Lung (tissue), 12 donors: ENCODE results near the gene CBFA2T2. TPM values are rescaled to one million over a fixed set of nuclear protein-coding genes. Genes with fewer than 3 reads are reported as not detected.

Experiments used
- ATAC-seq: fragments of 200-7000 bp; cut with Tn5 transposase; one replicate; pipeline ENCODE4 v1.9.1; 2020; ENCODE audit warnings: moderate number of reproducible peaks; ENCODE audit not compliant: insufficient read depth, low FRiP score
- DNase-seq, 3 donors: peaks; one replicate each; pipeline ENCODE4 v3.0.0-alpha.2; 2013 to 2017
- H3K27ac ChIP-seq, 2 donors: one replicate each; pipeline ENCODE4 v1.5.1; 2013; ENCODE audit warnings: mild to moderate bottlenecking in 2 of 2, moderate library complexity in 2 of 2, control low read depth in 1 of 2, inconsistent platforms in 1 of 2, low read depth in 1 of 2, low read length in 1 of 2
- H3K27me3 ChIP-seq, 3 donors: one replicate each; pipeline ENCODE4 v1.5.1; 2013; ENCODE audit warnings: low read length in 2 of 3; ENCODE audit not compliant: control insufficient read depth in 3 of 3, insufficient read depth in 3 of 3
- H3K36me3 ChIP-seq, 4 donors: one replicate each; pipeline ENCODE4 v1.5.1; 2013; ENCODE audit warnings: low read length in 4 of 4, mild to moderate bottlenecking in 1 of 4, moderate library complexity in 1 of 4; ENCODE audit not compliant: control insufficient read depth in 4 of 4, insufficient read depth in 4 of 4
- H3K4me1 ChIP-seq, 5 donors: one replicate each; pipeline ENCODE4 v1.5.1; 2013; ENCODE audit warnings: low read length in 5 of 5, mild to moderate bottlenecking in 2 of 5, moderate library complexity in 1 of 5; ENCODE audit not compliant: control insufficient read depth in 5 of 5, insufficient read depth in 5 of 5
- H3K4me3 ChIP-seq: one replicate; pipeline ENCODE4 v1.5.1; 2013; ENCODE audit warnings: mild to moderate bottlenecking, control low read depth, moderate library complexity
- H3K9ac ChIP-seq, 2 donors: one replicate each; pipeline ENCODE4 v1.5.1; 2013; ENCODE audit warnings: low read length in 2 of 2, control low read depth in 1 of 2; ENCODE audit not compliant: insufficient read depth in 1 of 2
- H3K9me3 ChIP-seq, 4 donors: one replicate each; pipeline ENCODE4 v1.5.1; 2013; ENCODE audit warnings: low read length in 3 of 4, mild to moderate bottlenecking in 1 of 4, moderate library complexity in 1 of 4; ENCODE audit not compliant: control insufficient read depth in 4 of 4, insufficient read depth in 3 of 4
- WGBS, 2 donors: extraction: QIAGEN DNeasy Blood & Tissue Kit; methylation state at CpG; one replicate each; pipeline ENCODE4 v1.1.7; 2013; 5-methylcytosine and 5-hydroxymethylcytosine counted together
- polyA plus RNA-seq, 2 donors: library from polyadenylated mRNA; stranded (reverse); fragments of 200-250 nt; gene quantifications; one replicate each; pipeline ENCODE4 v1.2.1, GENCODE V29; 2013
- total RNA-seq, 2 donors: library from RNA; depleted of rRNA in 1 of 2; stranded (reverse); fragments of >200 nt in 1 of 2; gene quantifications; one replicate each; pipeline ENCODE4 v1.2.1, GENCODE V29; 2014 to 2021
- TF ChIP-seq, protein P1 (sequence below): IDR thresholded peaks from 2 replicates; pipeline ENCODE4 v1.5.1; 2012; ENCODE audit warnings: mild to moderate bottlenecking; ENCODE audit errors: control extremely low read depth, extremely low read depth
- donor health status: control.
- donor health status: control.
- donor health status: Bipolar disorder and iron deficiency.
- donor health status: healthy.
- donor health status: DM: yes; HTN: yes; CAD: no.

The CBFA2T2 gene
- total and polyA plus RNA-seq, 4 donors: 5.1 to 19.1 (median 8.2) TPM

DNA sequence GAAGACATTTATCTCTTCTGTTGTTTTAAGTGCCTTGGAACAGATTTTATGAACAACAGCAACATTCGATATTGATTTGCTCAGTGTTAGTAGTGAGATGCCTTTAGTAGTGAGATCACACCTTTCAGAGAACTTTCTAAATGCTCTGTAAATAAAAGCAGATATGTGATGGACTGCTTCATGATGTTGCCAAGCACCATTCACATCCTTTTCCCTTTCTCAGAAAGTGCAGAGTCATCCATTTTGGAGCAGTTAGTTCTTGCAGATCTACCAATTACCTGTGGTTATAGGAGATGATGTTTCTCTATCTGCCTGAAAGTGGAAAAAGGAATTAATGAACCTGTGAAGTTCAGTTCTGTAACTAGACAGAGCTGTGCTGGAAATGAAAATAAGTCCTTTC lies 27.0 kb downstream of the CBFA2T2 start:
- ATAC-seq: no peak

DNA sequence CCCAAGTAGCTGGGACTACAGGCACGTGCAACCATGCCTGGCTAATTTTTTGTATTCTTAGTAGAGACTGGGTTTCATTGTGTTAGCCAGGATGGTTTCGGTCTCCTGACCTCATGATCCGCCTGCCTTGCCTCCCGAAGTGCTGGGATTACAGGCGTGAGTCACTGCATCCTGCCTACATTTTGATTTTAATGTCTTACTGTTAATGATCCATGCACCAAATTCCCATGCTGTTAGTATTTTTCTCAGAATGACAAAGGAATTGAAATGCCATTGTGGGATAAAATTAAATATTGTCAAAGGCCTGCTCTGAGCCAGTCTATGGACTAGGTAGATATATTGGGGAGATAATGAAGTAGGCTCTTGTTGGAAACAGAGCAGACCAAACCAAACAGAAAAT lies 28.2 kb downstream of the CBFA2T2 start:
- TF ChIP-seq, protein P1, sequence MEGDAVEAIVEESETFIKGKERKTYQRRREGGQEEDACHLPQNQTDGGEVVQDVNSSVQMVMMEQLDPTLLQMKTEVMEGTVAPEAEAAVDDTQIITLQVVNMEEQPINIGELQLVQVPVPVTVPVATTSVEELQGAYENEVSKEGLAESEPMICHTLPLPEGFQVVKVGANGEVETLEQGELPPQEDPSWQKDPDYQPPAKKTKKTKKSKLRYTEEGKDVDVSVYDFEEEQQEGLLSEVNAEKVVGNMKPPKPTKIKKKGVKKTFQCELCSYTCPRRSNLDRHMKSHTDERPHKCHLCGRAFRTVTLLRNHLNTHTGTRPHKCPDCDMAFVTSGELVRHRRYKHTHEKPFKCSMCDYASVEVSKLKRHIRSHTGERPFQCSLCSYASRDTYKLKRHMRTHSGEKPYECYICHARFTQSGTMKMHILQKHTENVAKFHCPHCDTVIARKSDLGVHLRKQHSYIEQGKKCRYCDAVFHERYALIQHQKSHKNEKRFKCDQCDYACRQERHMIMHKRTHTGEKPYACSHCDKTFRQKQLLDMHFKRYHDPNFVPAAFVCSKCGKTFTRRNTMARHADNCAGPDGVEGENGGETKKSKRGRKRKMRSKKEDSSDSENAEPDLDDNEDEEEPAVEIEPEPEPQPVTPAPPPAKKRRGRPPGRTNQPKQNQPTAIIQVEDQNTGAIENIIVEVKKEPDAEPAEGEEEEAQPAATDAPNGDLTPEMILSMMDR: no peak
- DNase-seq: no peak
- Histone ChIP-seq H3K9ac (no peak overlapping the region), H3K27me3 (no peaks in the 10 kb centered on the region), H3K4me1 (peaks cover 0 to 11% (median 0%) of the 10 kb centered on the region in 5 donors), H3K9me3 (no peaks in the 10 kb centered on the region), H3K27ac (no peak overlapping the region), H3K4me3 (no peak overlapping the region), H3K36me3 (no peaks in the 10 kb centered on the region)
- WGBS, 2 donors: 88 to 94% methylated on average over 5 of the region's 5 CpGs
- ATAC-seq: no peak

More for the DNA sequence above, 27.0 kb downstream of the CBFA2T2 start:
- 33 to 55% methylated on average over 1 of the region's 1 CpG for WGBS, 2 donors
- H3K9ac ChIP-seq: no peak overlapping the region
- no peak overlapping the region for H3K27ac ChIP-seq
- no peaks in the 10 kb centered on the region for H3K9me3 ChIP-seq
- H3K27me3 ChIP-seq: no peaks in the 10 kb centered on the region
- H3K36me3 ChIP-seq: no peaks in the 10 kb centered on the region
- DNase-seq: no peak
- no peak overlapping the region for H3K4me3 ChIP-seq
- H3K4me1 ChIP-seq: peaks cover 0 to 11% (median 2%) of the 10 kb centered on the region in 5 donors
- TF ChIP-seq, protein P1: no peak

DNA sequence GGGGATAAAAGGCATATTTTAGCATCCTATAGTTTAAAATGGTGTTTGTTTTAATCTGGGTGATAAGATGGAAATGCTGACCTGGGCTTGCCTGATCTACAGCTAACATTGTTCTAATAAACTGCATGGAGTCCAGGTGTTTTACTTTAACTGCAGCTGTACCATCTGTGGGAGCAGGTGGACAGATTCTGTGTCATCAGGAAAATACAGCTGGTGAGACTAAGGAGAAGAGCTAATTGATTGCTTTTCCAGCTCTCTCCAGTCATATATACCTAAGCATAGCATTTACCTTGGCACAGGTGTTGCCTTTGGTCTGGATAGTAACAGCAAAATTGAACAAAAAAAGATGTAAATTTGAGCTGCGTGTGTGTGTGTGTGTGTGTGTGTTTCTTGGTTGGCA lies 31.6 kb downstream of the CBFA2T2 start:
- H3K9ac ChIP-seq: no peak overlapping the region
- no peak overlapping the region for H3K4me3 ChIP-seq
- 77 to 93% methylated on average over 1 of the region's 1 CpG for WGBS, 2 donors
- H3K27me3 ChIP-seq: no peaks in the 10 kb centered on the region
- no peak for DNase-seq
- H3K36me3 ChIP-seq: peaks cover 0 to 4% (median 1%) of the 10 kb centered on the region in 4 donors
- no peak for ATAC-seq
- TF ChIP-seq, protein P1: no peak
- no peaks in the 10 kb centered on the region for H3K9me3 ChIP-seq
- H3K4me1 ChIP-seq: peaks cover 0 to 11% (median 0%) of the 10 kb centered on the region in 5 donors
- no peak overlapping the region for H3K27ac ChIP-seq

DNA sequence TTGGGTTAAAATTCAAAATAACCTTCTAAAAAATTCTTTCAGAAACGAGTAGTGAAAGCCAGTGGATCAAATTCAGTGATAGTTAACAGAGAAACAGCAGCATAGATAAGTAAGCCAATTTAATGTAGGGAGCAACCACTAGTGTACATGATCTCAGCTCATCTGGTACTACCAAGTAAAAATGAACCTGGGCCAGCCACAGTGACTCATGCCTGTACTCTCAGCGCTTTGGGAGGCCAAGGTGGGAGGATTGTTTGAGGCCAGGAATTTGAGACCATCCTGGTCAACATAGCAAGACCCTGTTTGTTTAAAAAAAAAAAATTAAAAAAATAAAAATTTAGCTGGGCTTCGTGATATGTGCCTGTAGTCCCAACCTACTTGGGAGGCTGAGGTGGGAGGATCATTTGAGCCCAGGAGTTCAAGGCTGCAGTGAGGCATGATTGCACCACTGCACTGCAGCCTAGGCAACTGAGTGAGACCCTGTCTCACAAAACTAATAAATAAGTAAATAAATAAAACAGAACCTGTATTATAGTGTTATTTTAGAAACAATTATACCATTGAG lies 32.4 kb downstream of the CBFA2T2 start:
- H3K9ac ChIP-seq: no peak overlapping the region
- H3K27me3 ChIP-seq: no peaks in the 10 kb centered on the region
- ATAC-seq (no peak), DNase-seq (no peak)
- H3K4me3 ChIP-seq: no peak overlapping the region
- H3K36me3 ChIP-seq: peaks cover 0 to 4% (median 1%) of the 10 kb centered on the region in 4 donors
- 87 to 94% methylated on average over 3 of the region's 3 CpGs for WGBS, 2 donors
- no peak overlapping the region for H3K27ac ChIP-seq
- H3K9me3 ChIP-seq: no peaks in the 10 kb centered on the region
- H3K4me1 ChIP-seq: peaks cover 0 to 6% (median 1%) of the 10 kb centered on the region in 5 donors
- TF ChIP-seq, protein P1: no peak
